Activated T-helper 2 cell treated with anti-CD3 and anti-CD28 coated beads, Interferon-gamma antibody, Interleukin-2, Interleukin-4, amounts not matched to agents 10 μg/mL and 5 μg/mL and 100 μg/mL, durations not matched to agents 14 hours and 24 hours and 36 hours (primary cell): ENCODE data around the gene MAN2A2. TPM values are rescaled to one million over a fixed set of nuclear protein-coding genes. Genes with fewer than 3 reads are reported as not detected.
A peak's percentile ranks its signal among the peaks of the same experiment; 100 is the strongest.

ENCODE experiments used
- DNase-seq: peaks from one replicate; pipeline ENCODE4 v3.0.0; 2021; ENCODE audit warnings: low spot score
- H3K27ac Mint-ChIP-seq: one replicate; pipeline ENCODE4 v1.8.0; 2021; ENCODE audit warnings: mixed read lengths
- H3K27me3 Mint-ChIP-seq: one replicate; pipeline ENCODE4 v1.8.0; 2021; ENCODE audit warnings: low read depth, mixed read lengths
- H3K36me3 Mint-ChIP-seq: one replicate; pipeline ENCODE4 v1.8.0; 2021; ENCODE audit warnings: low read depth, mixed read lengths
- H3K4me1 Mint-ChIP-seq: one replicate; pipeline ENCODE4 v1.8.0; 2021; ENCODE audit warnings: low read depth, mixed read lengths
- H3K4me3 Mint-ChIP-seq: one replicate; pipeline ENCODE4 v1.8.0; 2021; ENCODE audit warnings: low read depth, mild to moderate bottlenecking, moderate library complexity, mixed read lengths
- H3K9me3 Mint-ChIP-seq: one replicate; pipeline ENCODE4 v1.8.0; 2021; ENCODE audit warnings: mixed read lengths
- intact Hi-C: fragments of 100-400 bp; cut with micrococcal nuclease; formaldehyde crosslinking; loops from one replicate; pipeline ENCODE4 v1.15.1; 2023
- total RNA-seq: library from RNA; stranded (reverse); gene quantifications from 2 replicates; pipeline ENCODE4 v1.2.3, GENCODE V29; 2022

The MAN2A2 gene
- total RNA-seq, result 200 and 201 TPM in 2 replicates

DNA sequence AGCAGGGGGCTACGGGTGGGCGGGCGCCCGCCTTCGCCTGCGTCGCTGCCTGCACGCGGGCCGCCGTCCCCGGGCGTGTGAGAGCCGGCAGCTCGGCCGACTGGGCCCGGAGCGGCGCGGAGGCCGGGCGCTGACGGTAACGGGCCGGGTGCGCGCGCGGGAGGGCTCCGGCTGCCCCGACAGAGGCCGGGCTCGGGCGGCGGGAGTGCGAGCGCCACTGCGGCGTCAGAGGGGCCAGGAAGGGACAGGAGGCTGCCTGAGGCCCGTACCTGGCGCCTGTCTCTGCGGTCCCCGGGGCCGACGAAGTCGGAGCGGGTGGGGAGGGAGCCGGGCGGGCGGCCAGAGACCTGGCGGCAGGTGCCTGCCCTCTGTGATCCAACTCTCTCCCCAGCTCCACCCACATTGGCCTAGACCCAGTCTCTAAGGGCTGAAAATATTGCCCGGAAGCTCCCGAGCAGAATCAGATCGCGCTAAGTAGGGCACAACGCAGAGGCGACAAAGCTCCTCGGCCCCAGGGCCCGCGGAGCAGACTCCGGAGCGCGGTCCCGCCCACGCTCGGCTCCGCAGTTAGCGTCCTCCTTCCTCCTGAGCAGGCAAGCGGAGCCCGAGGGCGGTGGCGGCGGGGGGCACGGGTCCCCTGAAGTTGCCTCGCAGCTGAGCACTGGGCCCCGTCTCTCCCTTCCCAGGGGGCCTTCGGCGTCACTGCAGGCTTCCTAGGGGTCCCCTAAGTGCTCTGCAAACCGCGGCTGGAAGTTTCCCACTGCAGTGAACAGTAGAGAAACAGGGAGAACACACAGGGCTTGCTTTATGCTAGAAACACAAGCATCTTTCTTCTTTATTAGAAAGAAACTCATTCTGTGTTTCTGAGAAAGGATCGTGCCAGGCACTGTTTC lies at the start of gene MAN2A2:
Gene MAN2A2, plus strand, starts transcription at position 463 of the 893 bp plus-strand sequence. CDS start 906 bp downstream, outside the sequence.
- DNase-seq, result peak; percentile 72
- Mint-ChIP-seq H3K9me3 (no peaks in the 10 kb centered on the region), H3K27me3 (no peaks in the 10 kb centered on the region), H3K27ac (peak within 1 kb of the TSS; percentile 85), H3K4me1 (peaks cover 24% of the 10 kb centered on the region), H3K36me3 (peaks cover 53% of the 10 kb centered on the region), H3K4me3 (peak within 1 kb of the TSS; percentile 84)
- intact Hi-C loops, result loop anchor here (1.0 kb wide), 2 partner anchors 28 to 31 kb away; no protein-coding TSS in a partner anchor

DNA sequence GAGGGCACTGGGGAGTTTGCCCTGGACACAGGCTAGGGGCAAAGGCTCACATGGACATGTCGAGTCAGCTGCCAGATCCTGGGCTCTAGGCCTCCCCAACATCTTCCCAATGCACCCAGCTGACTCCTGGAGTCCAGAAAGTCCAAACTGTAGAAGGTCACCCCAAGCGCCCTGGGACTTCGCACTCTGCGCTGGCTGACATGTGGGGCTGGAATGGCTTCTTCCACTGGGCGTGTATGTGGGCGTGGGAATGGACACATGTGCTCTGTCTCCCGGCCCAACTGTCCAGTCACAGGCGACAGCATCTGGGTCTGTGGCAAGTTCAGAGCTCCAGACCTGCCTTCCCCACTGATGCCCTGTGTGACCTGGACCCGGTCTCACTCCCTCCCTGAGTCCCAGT lies 48.0 kb upstream of the MAN2A2 start:
- Mint-ChIP-seq H3K4me1 (peaks cover 75% of the 10 kb centered on the region), H3K36me3 (peaks cover 22% of the 10 kb centered on the region), H3K9me3 (no peaks in the 10 kb centered on the region), H3K4me3 (no peak overlapping the region), H3K27ac (peak overlapping the region; percentile 83), H3K27me3 (no peaks in the 10 kb centered on the region)
- no peak for DNase-seq
- intact Hi-C loops, result loop anchor here (10.0 kb wide), 1 partner anchor 440 kb away; no protein-coding TSS in a partner anchor

DNA sequence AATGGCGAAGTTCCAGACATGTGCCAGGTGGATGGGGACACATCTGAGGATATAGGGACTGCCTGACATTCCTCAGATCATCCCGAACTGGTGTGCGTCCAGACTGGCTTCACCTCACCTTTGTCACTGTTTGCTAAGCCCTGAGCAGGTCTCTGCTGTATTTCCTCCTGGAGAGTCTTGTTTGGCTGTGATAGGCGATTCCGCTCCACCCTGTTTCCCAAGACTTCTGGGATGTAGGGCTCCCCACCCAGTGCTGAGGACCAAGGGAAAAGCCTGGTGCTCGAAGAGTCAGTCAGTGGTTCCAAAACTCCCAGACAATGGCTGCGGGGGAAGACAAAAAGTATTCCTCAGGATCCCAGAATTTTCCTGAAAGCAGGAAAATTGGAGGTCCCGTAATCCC lies 45.8 kb upstream of the MAN2A2 start:
- Mint-ChIP-seq H3K9me3 (no peaks in the 10 kb centered on the region), H3K27me3 (no peaks in the 10 kb centered on the region), H3K4me3 (no peak overlapping the region), H3K4me1 (peaks cover 65% of the 10 kb centered on the region), H3K27ac (no peak overlapping the region), H3K36me3 (peaks cover 10% of the 10 kb centered on the region)
- no peak for DNase-seq
- intact Hi-C loops, result loop anchor here (10.0 kb wide), 1 partner anchor 443 kb away; no protein-coding TSS in a partner anchor

DNA sequence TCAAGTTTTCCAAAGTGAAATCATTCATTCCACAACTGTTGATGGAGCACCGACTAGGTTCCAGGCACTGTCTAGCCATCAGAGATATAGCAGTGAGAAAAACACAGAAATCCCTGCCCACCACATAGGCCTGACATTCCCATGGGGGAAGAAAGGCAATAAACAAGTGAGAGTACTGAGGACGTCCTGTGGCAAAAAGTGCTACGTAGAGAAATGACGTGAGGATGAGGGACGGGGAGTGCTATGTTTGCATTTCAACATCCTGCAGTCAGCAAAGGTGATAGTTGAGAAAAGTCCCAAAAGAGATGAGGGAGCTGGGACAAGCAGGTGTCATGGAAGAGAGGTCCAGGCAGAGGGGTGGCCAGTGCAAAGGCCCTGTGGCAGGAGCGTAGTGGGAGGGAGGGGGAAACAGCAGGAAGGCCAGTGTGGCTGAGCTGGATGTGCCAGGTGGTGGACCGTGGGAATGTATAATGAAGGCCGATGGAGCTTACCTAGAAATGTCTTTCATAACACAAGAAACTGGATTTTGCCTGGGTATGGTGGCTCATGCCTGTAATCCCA lies 45.1 kb upstream of the MAN2A2 start:
- H3K27me3 Mint-ChIP-seq, result no peaks in the 10 kb centered on the region
- intact Hi-C loops, result loop anchor here (10.0 kb wide), 1 partner anchor 443 kb away; no protein-coding TSS in a partner anchor
- H3K27ac Mint-ChIP-seq, result peak overlapping the region; percentile 31
- H3K4me3 Mint-ChIP-seq, result no peak overlapping the region
- H3K4me1 Mint-ChIP-seq, result peaks cover 64% of the 10 kb centered on the region
- H3K9me3 Mint-ChIP-seq, result no peaks in the 10 kb centered on the region
- peaks cover 8% of the 10 kb centered on the region for H3K36me3 Mint-ChIP-seq
- DNase-seq, result no peak

DNA sequence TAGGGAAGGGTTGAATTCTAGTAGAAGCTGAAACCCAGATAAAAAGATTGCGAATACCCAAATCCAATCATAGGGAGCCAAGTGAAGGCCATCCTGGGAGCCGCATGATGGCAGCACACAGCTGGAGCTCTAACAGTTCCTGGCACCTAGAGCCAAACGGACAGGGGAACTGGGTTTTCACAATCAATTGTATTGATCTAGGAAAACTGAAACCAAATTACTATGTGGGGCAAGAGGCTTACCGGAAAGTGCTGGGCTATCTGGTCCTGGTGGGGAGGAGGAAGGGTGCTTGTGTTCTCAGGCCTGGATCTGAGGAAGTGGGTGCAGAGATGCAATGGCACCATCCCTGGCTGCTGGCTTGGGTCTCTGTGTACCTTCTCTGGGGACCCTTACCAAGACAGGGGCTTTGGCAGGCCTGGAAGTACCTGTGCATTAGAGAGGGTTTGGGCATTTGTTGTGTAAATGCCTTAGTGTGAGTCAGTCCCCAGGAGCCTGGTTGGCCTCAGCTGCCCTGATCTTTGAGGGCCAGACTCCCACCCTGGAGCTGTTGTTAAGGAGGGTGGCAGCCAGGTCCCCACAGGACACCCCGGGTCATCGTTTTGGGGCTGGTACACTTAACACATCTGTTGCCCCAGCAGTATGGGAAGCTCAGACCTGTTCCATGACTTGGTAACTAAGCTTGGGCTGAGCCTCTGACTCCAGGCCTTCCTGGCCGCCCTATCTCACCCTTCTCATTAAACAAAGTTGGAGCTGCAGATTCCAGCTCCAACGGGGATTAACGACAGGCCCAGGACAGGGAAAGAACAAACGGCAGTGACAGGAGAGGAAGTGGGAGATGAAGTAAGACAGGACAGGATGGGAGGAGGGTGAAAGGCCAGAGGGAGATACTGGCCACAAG lies 43.6 kb upstream of the MAN2A2 start:
- Mint-ChIP-seq H3K36me3 (peaks cover 2% of the 10 kb centered on the region), H3K4me3 (no peak overlapping the region), H3K27me3 (no peaks in the 10 kb centered on the region), H3K9me3 (no peaks in the 10 kb centered on the region), H3K4me1 (peaks cover 66% of the 10 kb centered on the region), H3K27ac (peak overlapping the region; percentile 22)
- DNase-seq, result no peak
- intact Hi-C loops, result loop anchor here (10.0 kb wide), 1 partner anchor 445 kb away; no protein-coding TSS in a partner anchor

DNA sequence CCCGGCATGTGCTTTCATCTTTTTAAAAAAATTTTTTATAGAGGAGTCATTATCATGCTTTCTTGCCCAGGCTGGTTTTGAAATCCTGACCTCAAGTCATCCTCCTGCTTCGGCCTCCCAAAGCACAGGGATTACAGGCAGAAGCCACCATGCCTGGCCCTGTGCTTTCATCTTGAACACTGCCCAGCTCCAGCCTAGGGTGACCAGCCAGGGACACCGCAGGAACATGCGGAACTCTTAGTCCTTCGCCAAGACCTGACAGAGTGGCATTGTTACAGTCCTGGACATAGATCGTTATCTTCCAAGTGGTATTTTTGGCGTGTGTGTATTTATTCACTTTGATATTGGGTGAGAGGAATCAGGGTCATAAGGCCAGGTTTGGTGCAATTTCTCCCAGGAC lies 42.7 kb upstream of the MAN2A2 start:
- DNase-seq, result no peak
- intact Hi-C loops, result no loop called here
- peaks cover 58% of the 10 kb centered on the region for H3K4me1 Mint-ChIP-seq
- H3K27me3 Mint-ChIP-seq, result no peaks in the 10 kb centered on the region
- no peak overlapping the region for H3K4me3 Mint-ChIP-seq
- no peak overlapping the region for H3K27ac Mint-ChIP-seq
- no peaks in the 10 kb centered on the region for H3K36me3 Mint-ChIP-seq
- no peaks in the 10 kb centered on the region for H3K9me3 Mint-ChIP-seq

DNA sequence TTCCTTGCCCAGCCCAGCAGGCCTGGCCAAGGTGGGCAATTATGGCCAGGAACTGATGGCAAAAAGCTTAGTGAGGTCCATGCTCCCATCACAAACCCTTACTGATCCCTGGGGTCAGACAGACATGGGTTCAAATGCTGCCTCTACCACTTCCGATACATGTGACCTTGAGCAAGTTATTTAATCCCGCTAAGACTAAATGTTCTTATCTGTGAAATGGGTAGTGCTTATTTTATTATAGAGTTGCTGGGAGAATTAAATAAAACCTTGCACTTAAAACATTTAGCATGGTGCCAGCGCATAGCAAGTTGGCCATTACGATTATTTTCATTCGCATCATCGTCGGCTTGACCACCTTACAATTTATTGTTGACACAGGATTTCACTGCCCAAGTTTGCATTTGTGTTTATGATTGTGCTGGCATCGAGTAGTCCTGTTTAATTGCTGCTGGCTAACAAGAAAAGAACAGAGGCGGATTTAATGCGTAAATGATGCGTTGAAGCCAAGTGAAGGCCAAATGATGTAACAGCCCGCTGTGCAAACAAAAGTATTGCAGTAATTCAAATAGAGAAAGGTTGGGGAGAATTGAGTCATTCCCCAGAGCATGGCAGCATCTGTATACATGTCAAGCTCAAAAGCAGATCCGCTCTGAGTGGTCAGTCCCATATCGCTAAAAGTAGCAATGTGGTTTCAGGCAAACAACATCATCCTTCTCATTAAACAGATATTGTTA lies 42.0 kb upstream of the MAN2A2 start:
- no peak overlapping the region for H3K4me3 Mint-ChIP-seq
- H3K36me3 Mint-ChIP-seq, result no peaks in the 10 kb centered on the region
- H3K27ac Mint-ChIP-seq, result no peak overlapping the region
- intact Hi-C loops, result no loop called here
- H3K9me3 Mint-ChIP-seq, result no peaks in the 10 kb centered on the region
- H3K27me3 Mint-ChIP-seq, result no peaks in the 10 kb centered on the region
- no peak for DNase-seq
- peaks cover 55% of the 10 kb centered on the region for H3K4me1 Mint-ChIP-seq

DNA sequence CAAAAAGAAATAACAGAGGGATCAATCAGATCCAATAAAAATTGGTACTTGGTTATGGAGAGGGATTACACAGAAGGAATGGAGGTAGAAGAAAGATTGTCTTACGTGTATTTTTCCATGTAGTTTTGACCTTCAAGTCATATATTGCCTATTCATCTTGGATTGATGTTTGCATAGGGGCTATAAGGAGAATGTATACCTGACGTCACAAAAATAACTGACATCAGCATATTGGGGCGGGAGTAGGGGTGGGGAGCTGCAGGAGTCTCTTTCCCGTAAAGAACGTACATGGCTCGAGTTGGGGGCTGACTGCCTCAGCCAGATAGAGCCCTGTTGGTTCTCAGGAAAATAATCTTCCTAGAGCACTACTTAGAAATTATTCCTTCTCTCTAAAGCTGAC lies 40.6 kb upstream of the MAN2A2 start:
- H3K27me3 Mint-ChIP-seq, result no peaks in the 10 kb centered on the region
- peak overlapping the region; percentile 5 for H3K27ac Mint-ChIP-seq
- H3K4me3 Mint-ChIP-seq, result no peak overlapping the region
- intact Hi-C loops, result no loop called here
- H3K4me1 Mint-ChIP-seq, result peaks cover 47% of the 10 kb centered on the region
- no peak for DNase-seq
- no peaks in the 10 kb centered on the region for H3K9me3 Mint-ChIP-seq
- no peaks in the 10 kb centered on the region for H3K36me3 Mint-ChIP-seq

DNA sequence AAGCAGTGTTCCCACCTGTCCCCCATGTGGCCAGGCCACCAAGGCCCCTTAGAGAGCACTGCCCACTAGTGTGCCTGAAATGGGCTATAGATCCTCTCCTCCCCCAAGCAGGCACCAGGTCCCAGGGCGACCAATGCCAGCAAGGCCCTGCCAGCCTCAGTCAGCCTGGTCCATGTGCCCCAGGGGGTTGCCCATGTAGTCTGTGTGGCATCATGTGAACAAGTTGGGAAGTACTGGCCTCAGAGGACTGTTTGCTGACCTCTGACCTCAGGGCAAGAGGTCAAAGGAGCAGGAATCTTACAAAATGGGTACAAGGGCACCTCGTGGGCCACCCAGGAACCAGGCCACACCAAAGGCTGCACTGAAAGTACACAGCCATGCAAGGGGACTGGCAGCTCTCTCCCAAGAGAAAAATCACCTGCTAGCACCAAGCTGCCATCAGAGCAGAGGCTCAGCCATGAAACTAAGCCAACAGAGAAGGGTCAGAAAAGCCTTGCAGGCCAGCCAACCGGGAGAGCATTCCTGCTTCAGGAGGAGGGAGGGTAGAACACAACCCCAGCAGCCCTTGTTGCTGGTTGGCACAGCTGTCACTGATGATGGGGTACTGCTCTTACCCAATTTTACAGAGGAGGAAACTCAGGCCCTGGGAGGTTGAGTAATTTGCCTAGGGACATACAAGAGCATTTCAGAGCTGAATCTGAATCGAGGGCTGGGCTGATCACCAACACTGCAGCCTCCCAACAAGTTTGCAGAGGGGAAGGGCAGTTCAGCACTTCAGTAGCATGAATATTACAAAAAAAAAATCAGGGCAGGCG lies 39.9 kb upstream of the MAN2A2 start:
- no peak for DNase-seq
- H3K4me3 Mint-ChIP-seq, result no peak overlapping the region
- peak overlapping the region; percentile 68 for H3K27ac Mint-ChIP-seq
- H3K4me1 Mint-ChIP-seq, result peaks cover 46% of the 10 kb centered on the region
- intact Hi-C loops, result no loop called here
- H3K9me3 Mint-ChIP-seq, result no peaks in the 10 kb centered on the region
- H3K27me3 Mint-ChIP-seq, result no peaks in the 10 kb centered on the region
- no peaks in the 10 kb centered on the region for H3K36me3 Mint-ChIP-seq

DNA sequence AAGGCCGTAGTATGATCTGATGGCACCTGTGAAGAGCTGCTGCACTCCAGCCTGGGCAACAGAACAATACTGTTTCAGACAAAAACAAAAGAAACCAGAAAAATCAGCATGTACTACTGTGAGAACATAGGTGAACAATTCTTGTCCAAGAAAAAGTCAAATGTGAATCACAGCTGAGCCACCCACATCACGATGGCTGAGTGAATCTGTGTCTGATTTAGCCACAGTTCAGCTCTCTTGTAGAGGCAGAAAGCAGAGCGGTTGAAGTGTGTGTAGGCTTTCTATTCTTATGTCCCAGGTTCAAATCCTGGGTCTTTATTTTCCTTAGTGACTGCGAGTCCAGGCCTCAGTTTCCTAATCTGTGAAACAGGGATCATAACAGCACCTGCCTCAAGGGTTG lies 39.1 kb upstream of the MAN2A2 start:
- H3K27ac Mint-ChIP-seq, result peak overlapping the region; percentile 77
- H3K4me3 Mint-ChIP-seq, result no peak overlapping the region
- H3K36me3 Mint-ChIP-seq, result peaks cover under 1% of the 10 kb centered on the region
- H3K27me3 Mint-ChIP-seq, result no peaks in the 10 kb centered on the region
- intact Hi-C loops, result no loop called here
- DNase-seq, result no peak
- peaks cover 54% of the 10 kb centered on the region for H3K4me1 Mint-ChIP-seq
- H3K9me3 Mint-ChIP-seq, result no peaks in the 10 kb centered on the region

DNA sequence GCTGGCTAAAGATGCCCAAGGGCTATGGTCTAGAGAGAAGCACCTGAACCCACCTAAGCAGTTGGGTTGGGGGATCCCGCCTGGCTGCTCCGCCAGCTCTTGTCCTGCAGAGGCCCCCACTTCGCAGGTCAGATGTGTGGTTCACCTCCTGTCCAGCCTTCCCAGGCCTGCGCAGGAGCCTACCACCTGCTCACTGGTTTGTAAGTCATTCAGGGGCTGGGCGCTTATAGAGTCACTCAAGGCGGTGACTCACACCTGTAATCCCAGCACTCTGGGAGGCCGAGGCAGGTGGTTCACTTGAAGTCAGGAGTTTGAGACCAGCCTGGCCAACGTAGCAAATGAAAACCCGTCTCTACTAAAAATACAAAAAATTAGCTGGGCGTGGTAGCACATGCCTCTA lies 38.6 kb upstream of the MAN2A2 start:
- Mint-ChIP-seq H3K36me3 (peaks cover 3% of the 10 kb centered on the region), H3K9me3 (no peaks in the 10 kb centered on the region), H3K4me3 (no peak overlapping the region), H3K4me1 (peaks cover 54% of the 10 kb centered on the region), H3K27ac (peak overlapping the region; percentile 77), H3K27me3 (no peaks in the 10 kb centered on the region)
- DNase-seq, result no peak
- intact Hi-C loops, result no loop called here
